Liver (tissue), 10 donors: ENCODE data around the gene KLHL13. TPM values are rescaled to one million over a fixed set of nuclear protein-coding genes. Genes with fewer than 3 reads are reported as not detected.
A peak's percentile ranks its signal among the peaks of the same experiment; 100 is the strongest.

Source experiments
- DNase-seq: peaks from one replicate; pipeline ENCODE4 v3.0.0-alpha.2; 2017; ENCODE audit warnings: low spot score
- H3K27ac ChIP-seq, 2 donors: one replicate each; pipeline ENCODE4 v1.7.0; 2013; ENCODE audit warnings: inconsistent platforms in 2 of 2, low read length in 2 of 2, control low read depth in 1 of 2, low read depth in 1 of 2, mild to moderate bottlenecking in 1 of 2
- H3K27me3 ChIP-seq, 4 donors: one replicate each; pipeline versions ENCODE4 v1.6.1 to v1.7.0; 2013; ENCODE audit warnings: low read length in 3 of 4, inconsistent platforms in 1 of 4, mild to moderate bottlenecking in 1 of 4, moderate library complexity in 1 of 4; ENCODE audit not compliant: control insufficient read depth in 4 of 4, insufficient read depth in 4 of 4
- H3K36me3 ChIP-seq, 4 donors: one replicate each; pipeline versions ENCODE4 v1.6.1 to v1.7.0; 2013; ENCODE audit warnings: low read length in 3 of 4, mild to moderate bottlenecking in 3 of 4, low read depth in 1 of 4, moderate library complexity in 1 of 4; ENCODE audit not compliant: control insufficient read depth in 4 of 4, insufficient read depth in 3 of 4
- H3K4me1 ChIP-seq, 4 donors: one replicate each; pipeline versions ENCODE4 v1.6.1 to v1.7.0; 2013; ENCODE audit warnings: low read length in 3 of 4, mild to moderate bottlenecking in 3 of 4, moderate library complexity in 1 of 4; ENCODE audit not compliant: control insufficient read depth in 4 of 4, insufficient read depth in 4 of 4
- H3K4me3 ChIP-seq, 3 donors: one replicate each; pipeline versions ENCODE4 v1.6.1 to v1.7.0; 2013; ENCODE audit warnings: low read length in 3 of 3, control low read depth in 1 of 3, low read depth in 1 of 3, mild to moderate bottlenecking in 1 of 3
- H3K9ac ChIP-seq, 2 donors: one replicate each; pipeline ENCODE4 v1.7.0; 2013; ENCODE audit warnings: low read length in 2 of 2, mild to moderate bottlenecking in 2 of 2, moderate library complexity in 2 of 2, control low read depth in 1 of 2, low read depth in 1 of 2
- H3K9me3 ChIP-seq, 4 donors: one replicate each; pipeline versions ENCODE4 v1.6.1 to v1.7.0; 2013; ENCODE audit warnings: low read length in 3 of 4; ENCODE audit not compliant: control insufficient read depth in 4 of 4
- ATF3 ChIP-seq: IDR thresholded peaks from 2 replicates; pipeline ENCODE4 v1.6.1; 2016; ENCODE audit warnings: antibody characterized with exemption
- EGR1 ChIP-seq, 2 donors: IDR thresholded peaks; 2 replicates each; pipeline ENCODE4 v1.6.1; 2016 to 2018; ENCODE audit warnings: antibody characterized with exemption in 2 of 2, low read depth in 2 of 2
- FOXA1 ChIP-seq: IDR thresholded peaks from 2 replicates; pipeline ENCODE4 v1.6.1; 2016; ENCODE audit warnings: antibody characterized with exemption
- HNF4A ChIP-seq, 2 donors: conservative IDR thresholded peaks; 2 replicates each; pipeline ENCODE4 v1.6.1; 2016; ENCODE audit warnings: antibody characterized with exemption in 2 of 2, mild to moderate bottlenecking in 2 of 2
- HNF4G ChIP-seq: IDR thresholded peaks from 2 replicates; pipeline ENCODE4 v1.6.1; 2016; ENCODE audit warnings: antibody characterized with exemption
- JUND ChIP-seq, 2 donors: IDR thresholded peaks; 2 replicates each; pipeline ENCODE4 v1.6.1; 2016; ENCODE audit warnings: antibody characterized with exemption in 2 of 2
- NR2F2 ChIP-seq: IDR thresholded peaks from 2 replicates; pipeline ENCODE4 v1.6.1; 2016; ENCODE audit warnings: antibody characterized with exemption
- RAD21 ChIP-seq, 2 donors: IDR thresholded peaks; 2 replicates each; pipeline ENCODE4 v1.6.1; 2016; ENCODE audit warnings: antibody characterized with exemption in 2 of 2, mild to moderate bottlenecking in 2 of 2
- REST ChIP-seq: IDR thresholded peaks from 2 replicates; pipeline ENCODE4 v1.6.1; 2016; ENCODE audit warnings: antibody characterized with exemption, mild to moderate bottlenecking
- RXRA ChIP-seq, 2 donors: IDR thresholded peaks; 2 replicates each; pipeline ENCODE4 v1.6.1; 2017 to 2018; ENCODE audit warnings: antibody characterized with exemption in 2 of 2, mild to moderate bottlenecking in 1 of 2
- SP1 ChIP-seq: IDR thresholded peaks from 2 replicates; pipeline ENCODE4 v1.6.1; 2018; ENCODE audit warnings: antibody characterized with exemption, mild to moderate bottlenecking
- TAF1 ChIP-seq: conservative IDR thresholded peaks from 2 replicates; pipeline ENCODE4 v1.6.1; 2016; ENCODE audit warnings: antibody characterized with exemption, mild to moderate bottlenecking
- YY1 ChIP-seq: IDR thresholded peaks from 2 replicates; pipeline ENCODE4 v1.6.1; 2016; ENCODE audit warnings: antibody characterized with exemption, mild to moderate bottlenecking
- WGBS: extraction: QIAGEN DNeasy Blood & Tissue Kit; methylation state at CpG from one replicate; pipeline ENCODE4 v1.1.7; 2013; 5-methylcytosine and 5-hydroxymethylcytosine counted together
- polyA plus RNA-seq, 2 donors: library from polyadenylated mRNA; stranded (reverse) in 1 of 2; unstranded in 1 of 2; fragments of 200-250 nt in 1 of 2; fragments of >200 nt in 1 of 2; fragmentation: Nextera tagmentation in 1 of 2; extraction: Ambion mirVana in 1 of 2; gene quantifications; one replicate each; pipeline versions ENCODE4 v1.2.1 to v1.2.3, GENCODE V29; 2013 to 2015
- small RNA-seq: library from RNA; depleted of rRNA; stranded (forward); fragments of <200 nt; gene quantifications from one replicate; pipeline ENCODE3, GENCODE V24; 2014
- total RNA-seq, 2 donors: library from RNA; depleted of rRNA; stranded (reverse); fragments of >200 nt; gene quantifications; one replicate each; pipeline ENCODE4 v1.2.3, GENCODE V29; 2014
- TF ChIP-seq, protein P1 (sequence below): IDR thresholded peaks from 2 replicates; pipeline ENCODE4 v1.6.1; 2016; ENCODE audit warnings: antibody characterized with exemption
- donor health status: healthy.
- donor health status: healthy.
- donor health status: healthy.
- donor health status: healthy.
- donor health status: healthy.

KLHL13 gene
- total and polyA plus RNA-seq, 4 donors, result 0.76 to 5.3 (median 3.3) TPM

- no peaks in the 10 kb centered on the region for H3K4me1 ChIP-seq
- H3K27ac ChIP-seq, result no peak overlapping the region
- H3K9ac ChIP-seq, result no peak overlapping the region
- H3K36me3 ChIP-seq, result no peaks in the 10 kb centered on the region
- TF ChIP-seq YY1 (no peak), NR2F2 (no peak), HNF4A (conservative IDR thresholded peaks at IDR 0.05) (no peak), EGR1 (IDR thresholded peaks at IDR 0.05; ENCODE audit: low read depth in 2 of 2) (no peak)
- H3K9me3 ChIP-seq, result no peaks in the 10 kb centered on the region
- 96% methylated on average over 1 of the region's 1 CpG for whole genome bisulfite sequencing
- DNase-seq, result no peak
- no peak overlapping the region for H3K4me3 ChIP-seq
- no peaks in the 10 kb centered on the region for H3K27me3 ChIP-seq
Measured at GRCh38 chrX:117860517-117860916, 256.1 kb downstream of the KLHL13 start.

DNA sequence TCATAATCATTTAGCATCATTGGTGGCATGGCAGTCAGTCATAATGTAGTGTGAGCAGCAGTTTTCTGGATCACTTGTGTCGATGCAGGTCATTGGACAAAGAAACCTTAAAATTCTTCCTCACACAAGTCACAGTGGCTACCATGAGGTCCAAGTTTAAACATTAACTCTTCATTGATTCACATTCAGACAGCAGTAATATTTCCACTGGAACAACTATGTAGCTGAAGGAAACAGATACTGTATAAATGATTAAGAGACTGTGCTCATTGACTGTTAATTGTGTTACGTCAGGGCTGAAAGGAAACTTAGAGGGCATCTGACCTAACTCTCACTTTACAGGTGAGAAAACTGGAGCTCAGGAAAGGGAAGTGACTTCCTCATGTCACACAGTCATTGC, 261.8 kb downstream of the KLHL13 start:
- no peaks in the 10 kb centered on the region for H3K4me1 ChIP-seq
- H3K27ac ChIP-seq, result peak overlapping the region in 1 of 2 donors; percentile 3
- 37% methylated on average over 2 of the region's 2 CpGs for WGBS
- no peak overlapping the region for H3K4me3 ChIP-seq
- TF ChIP-seq HNF4A (conservative IDR thresholded peaks at IDR 0.05), result peak in 1 of 2 donors; percentile 12
- TF ChIP-seq HNF4G, result no peak
- no peak overlapping the region for H3K9ac ChIP-seq
- no peak for DNase-seq
- H3K9me3 ChIP-seq, result no peaks in the 10 kb centered on the region
- peaks cover 0 to 2% (median 0%) of the 10 kb centered on the region in 4 donors for H3K27me3 ChIP-seq
- H3K36me3 ChIP-seq, result no peaks in the 10 kb centered on the region

DNA sequence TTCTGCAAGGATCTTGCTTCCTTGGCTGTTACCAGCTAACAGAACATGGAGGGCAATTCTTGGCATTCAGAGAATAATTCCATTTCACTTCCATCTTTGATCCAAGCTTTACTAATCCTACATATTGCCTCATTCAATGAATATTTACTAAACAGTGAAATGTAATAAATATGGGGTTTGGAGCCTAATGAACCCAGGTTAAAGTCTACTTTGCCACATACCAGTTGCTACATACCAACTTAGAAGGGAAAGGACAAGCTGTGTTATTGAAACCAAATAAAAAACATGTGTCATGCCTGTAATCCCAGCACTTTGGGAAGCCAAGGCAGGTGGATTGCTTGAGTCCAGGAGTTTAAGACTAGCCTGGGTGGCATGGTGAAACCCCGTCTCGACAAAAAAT, 265.6 kb downstream of the KLHL13 start:
- no peak overlapping the region for H3K9ac ChIP-seq
- peak; percentile 35 for TF ChIP-seq ATF3
- TF ChIP-seq YY1, result peak; percentile 74
- TF ChIP-seq SP1, result peak; percentile 84
- no peak for TF ChIP-seq FOXA1
- TF ChIP-seq JUND (IDR thresholded peaks at IDR 0.05), result peak; percentile 33 to 55
- peak; percentile 97 to 98 for TF ChIP-seq HNF4A (conservative IDR thresholded peaks at IDR 0.05)
- TF ChIP-seq HNF4G, result peak; percentile 76
- TF ChIP-seq TAF1, result no peak
- no peak for TF ChIP-seq NR2F2
- peak; percentile 19 for TF ChIP-seq REST
- TF ChIP-seq RXRA (IDR thresholded peaks at IDR 0.05), result peak; percentile 50 to 67
- peak in 1 of 2 donors; percentile 7 for TF ChIP-seq RAD21 (IDR thresholded peaks at IDR 0.05)
- TF ChIP-seq, protein P1, sequence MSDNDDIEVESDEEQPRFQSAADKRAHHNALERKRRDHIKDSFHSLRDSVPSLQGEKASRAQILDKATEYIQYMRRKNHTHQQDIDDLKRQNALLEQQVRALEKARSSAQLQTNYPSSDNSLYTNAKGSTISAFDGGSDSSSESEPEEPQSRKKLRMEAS, result peak; percentile 26
- DNase-seq, result no peak
- H3K36me3 ChIP-seq, result no peaks in the 10 kb centered on the region
- H3K4me1 ChIP-seq, result no peaks in the 10 kb centered on the region
- H3K4me3 ChIP-seq, result no peak overlapping the region
- WGBS, result 89% methylated on average over 2 of the region's 2 CpGs
- no peaks in the 10 kb centered on the region for H3K9me3 ChIP-seq
- no peak overlapping the region for H3K27ac ChIP-seq
- H3K27me3 ChIP-seq, result peaks cover 0 to 2% (median 0%) of the 10 kb centered on the region in 4 donors

Small RNA genes lying within 50 kb of the gene (small RNA-seq; reads per million reads assigned to genes)
- gene RF00019, result not detected
- not detected for gene TUBB4BP3

Other genes with a start within 250 kb of the KLHL13 start
- 1 to 10 TPM; 6.9 to 7.5 TPM for gene WDR44, start 229.3 kb upstream of the KLHL13 start, total RNA-seq
- 1 to 10 TPM; 3.9 to 4.1 TPM for gene WDR44, start 229.3 kb upstream of the KLHL13 start, polyA plus RNA-seq